BE2C (cell line): ENCODE results near the gene EIF4E1B.

Experiments used
- DNase-seq: peaks from one replicate; pipeline ENCODE4 v3.0.0-alpha.2; 2020
- H3K27me3 ChIP-seq: fragments of 250-450 bp; sonication (Bioruptor Pico); 2 replicates; pipeline ENCODE4 v1.5.1; 2020; ENCODE audit warnings: mild to moderate bottlenecking
- H3K36me3 ChIP-seq: fragments of 250-450 bp; sonication (Bioruptor Pico); 2 replicates; pipeline ENCODE4 v1.5.1; 2020; ENCODE audit warnings: mild to moderate bottlenecking
- H3K4me1 ChIP-seq: fragments of 250-450 bp; sonication (Bioruptor Pico); 2 replicates; pipeline ENCODE4 v1.5.1; 2020
- H3K4me3 ChIP-seq: 2 replicates; pipeline ENCODE4 v1.5.1; 2011; ENCODE audit warnings: low read depth, low read length
- H3K9me3 ChIP-seq: fragments of 250-450 bp; sonication (Bioruptor Pico); 2 replicates; pipeline ENCODE4 v1.5.1; 2020
- CTCF ChIP-seq: IDR thresholded peaks from 2 replicates; pipeline ENCODE4 v1.5.1; 2012; ENCODE audit warnings: mild to moderate bottlenecking, low read depth, low read length

The EIF4E1B gene

DNA sequence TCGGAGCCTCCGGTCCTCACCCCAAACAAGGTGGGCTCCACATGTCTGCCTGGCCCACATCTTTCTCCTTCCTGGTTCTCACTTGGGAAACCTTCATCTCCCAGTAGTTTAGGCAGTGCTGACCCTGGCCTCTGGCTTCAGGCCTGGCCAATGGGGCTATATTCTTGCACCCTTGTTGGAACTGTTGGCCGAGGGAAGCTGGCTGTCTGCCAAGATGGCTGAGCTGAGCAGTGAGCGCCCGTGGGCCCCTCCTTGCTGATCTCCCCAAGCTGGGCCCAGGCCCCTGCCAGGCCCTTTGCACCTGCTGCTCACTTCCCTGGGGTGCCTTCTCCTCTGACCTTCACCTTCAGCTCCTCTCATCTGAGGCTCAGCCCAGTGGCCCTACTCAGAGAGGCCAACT lies 48.1 kb downstream of the EIF4E1B start:
- H3K9me3 ChIP-seq: no peaks in the 10 kb centered on the region
- H3K36me3 ChIP-seq: no peaks in the 10 kb centered on the region
- H3K27me3 ChIP-seq: no peaks in the 10 kb centered on the region
- no peak for TF ChIP-seq CTCF
- H3K4me1 ChIP-seq: peaks cover 12% of the 10 kb centered on the region
- no peak overlapping the region for H3K4me3 ChIP-seq
- DNase-seq: no peak

DNA sequence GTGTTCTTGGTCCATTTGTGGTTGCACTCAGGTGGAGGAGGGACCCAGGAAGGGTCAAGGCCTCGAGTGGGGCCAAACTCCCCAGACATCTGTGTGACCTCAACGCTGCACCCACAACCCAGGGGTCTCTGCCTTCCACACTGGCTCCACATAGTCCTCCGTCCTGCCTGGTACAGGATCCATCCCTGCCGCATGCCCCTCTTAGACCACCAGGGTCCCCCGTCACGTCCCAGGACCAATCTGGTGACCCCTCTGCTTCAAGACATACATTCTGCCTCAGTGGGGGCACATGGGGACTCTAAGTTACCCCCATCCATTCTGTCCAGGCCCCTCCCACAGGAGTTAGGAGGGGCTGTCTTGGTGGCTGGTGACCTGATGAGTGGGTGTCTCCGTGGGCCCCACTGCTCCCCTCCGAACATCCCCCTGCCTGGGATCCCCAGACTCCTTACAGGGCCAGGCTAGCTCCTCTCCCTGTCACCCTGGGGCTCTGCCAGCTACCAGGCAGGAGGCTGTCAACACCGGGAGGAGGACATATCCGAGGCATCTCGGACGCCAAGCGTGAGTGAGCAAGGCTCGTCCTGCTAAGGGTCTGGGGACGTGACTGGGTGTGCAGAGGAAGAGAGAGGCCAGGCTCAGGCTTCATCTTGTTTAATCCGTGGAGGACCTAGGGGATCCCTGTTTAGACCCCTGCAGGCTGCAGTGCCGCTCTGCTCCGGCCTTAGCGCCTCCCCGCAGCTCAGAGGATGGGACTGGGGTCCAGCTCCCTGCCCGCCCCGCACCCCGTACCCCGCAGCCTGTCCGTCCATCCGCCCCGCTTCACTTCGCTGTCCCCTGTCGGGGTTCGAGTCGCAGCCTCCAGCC lies 49.1 kb downstream of the EIF4E1B start:
- no peak for DNase-seq
- H3K4me1 ChIP-seq: peaks cover 12% of the 10 kb centered on the region
- no peaks in the 10 kb centered on the region for H3K36me3 ChIP-seq
- H3K9me3 ChIP-seq: no peaks in the 10 kb centered on the region
- H3K27me3 ChIP-seq: no peaks in the 10 kb centered on the region
- H3K4me3 ChIP-seq: no peak overlapping the region
- TF ChIP-seq CTCF: no peak

- Histone ChIP-seq H3K4me3 (no peak overlapping the region), H3K27me3 (no peaks in the 10 kb centered on the region), H3K36me3 (no peaks in the 10 kb centered on the region), H3K9me3 (no peaks in the 10 kb centered on the region), H3K4me1 (peaks cover 12% of the 10 kb centered on the region)
- DNase-seq: no peak
- no peak for TF ChIP-seq CTCF
Observed at GRCh38 chr5:176680226-176680563, 49.7 kb downstream of the EIF4E1B start.

DNA sequence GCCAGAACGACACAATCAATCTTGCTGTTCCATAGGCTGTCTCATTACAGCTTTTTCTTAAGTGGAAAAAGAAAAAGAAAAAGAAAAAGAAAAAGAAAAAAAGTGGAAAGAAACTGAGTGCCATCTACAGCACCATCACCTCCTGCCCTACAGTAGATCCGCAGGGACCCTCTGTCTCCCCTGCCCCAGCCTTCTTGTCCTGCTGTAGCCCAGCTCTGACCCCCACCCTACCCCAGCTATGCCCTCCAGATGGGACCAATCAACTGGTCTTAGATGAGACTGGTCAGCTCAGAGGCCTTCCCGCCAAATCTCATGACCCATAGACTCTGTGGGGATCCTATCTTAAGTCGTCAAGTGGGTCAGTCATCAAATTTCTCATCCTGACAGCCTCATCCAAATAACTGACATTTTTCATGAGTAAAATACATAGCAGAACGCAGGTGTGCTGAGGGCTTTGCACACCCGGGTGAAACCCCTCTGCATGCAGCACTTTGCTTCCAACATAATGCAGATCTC lies 51.6 kb downstream of the EIF4E1B start:
- no peak for DNase-seq
- TF ChIP-seq CTCF: no peak
- H3K4me1 ChIP-seq: peaks cover 3% of the 10 kb centered on the region

DNA sequence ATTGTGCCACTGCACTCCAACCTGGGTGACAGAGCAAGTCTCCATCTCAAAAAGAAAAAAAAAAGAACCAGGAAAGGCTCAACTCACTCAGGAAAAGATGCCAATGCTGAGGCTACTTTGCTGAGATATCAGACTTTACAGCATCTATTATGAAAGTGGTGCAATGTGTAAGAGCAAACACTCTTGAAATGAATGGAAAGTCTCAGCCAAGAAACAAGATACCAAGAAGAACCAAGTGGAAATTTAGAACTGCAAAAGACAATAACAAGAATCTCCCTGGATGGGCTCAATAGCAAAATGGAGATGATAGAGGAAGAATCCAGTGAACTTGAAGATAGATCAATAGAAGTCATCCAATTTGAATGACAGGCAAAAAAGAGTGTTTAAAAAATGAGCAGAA lies 54.5 kb downstream of the EIF4E1B start:
- Histone ChIP-seq H3K9me3 (no peaks in the 10 kb centered on the region), H3K4me3 (no peak overlapping the region), H3K36me3 (no peaks in the 10 kb centered on the region), H3K4me1 (no peaks in the 10 kb centered on the region), H3K27me3 (no peaks in the 10 kb centered on the region)
- DNase-seq: no peak
- no peak for TF ChIP-seq CTCF

More for the DNA sequence above, 51.6 kb downstream of the EIF4E1B start:
- H3K27me3 ChIP-seq: no peaks in the 10 kb centered on the region
- H3K36me3 ChIP-seq: no peaks in the 10 kb centered on the region
- H3K9me3 ChIP-seq: no peaks in the 10 kb centered on the region
- H3K4me3 ChIP-seq: no peak overlapping the region

DNA sequence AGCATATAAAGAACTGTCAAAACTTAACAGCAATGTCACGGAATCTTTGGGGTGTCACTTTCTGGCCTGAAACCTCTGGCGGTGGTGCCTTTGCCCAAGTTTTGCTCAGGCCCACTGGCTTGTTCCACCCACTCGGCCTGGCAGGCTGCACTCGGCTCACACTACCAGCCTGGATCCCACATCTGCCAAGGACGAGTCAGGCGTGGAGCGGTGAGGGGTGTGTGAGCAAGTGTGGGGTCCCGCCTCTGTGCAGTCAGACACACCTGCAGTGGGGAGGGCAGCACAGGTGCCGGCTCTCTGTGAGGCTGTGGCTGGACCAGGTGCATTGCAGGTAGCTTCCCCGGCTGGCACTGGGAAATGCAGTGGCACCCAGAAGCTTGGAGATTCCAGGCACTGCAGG lies 56.8 kb downstream of the EIF4E1B start:
- Histone ChIP-seq H3K4me1 (no peaks in the 10 kb centered on the region), H3K4me3 (no peak overlapping the region), H3K27me3 (no peaks in the 10 kb centered on the region), H3K36me3 (no peaks in the 10 kb centered on the region), H3K9me3 (no peaks in the 10 kb centered on the region)
- TF ChIP-seq CTCF: no peak
- DNase-seq: no peak
